ENCODE data around the gene FAM120A. TPM values are rescaled to one million over a fixed set of nuclear protein-coding genes. Genes with fewer than 3 reads are reported as not detected.

Gene FAM120A, protein sequence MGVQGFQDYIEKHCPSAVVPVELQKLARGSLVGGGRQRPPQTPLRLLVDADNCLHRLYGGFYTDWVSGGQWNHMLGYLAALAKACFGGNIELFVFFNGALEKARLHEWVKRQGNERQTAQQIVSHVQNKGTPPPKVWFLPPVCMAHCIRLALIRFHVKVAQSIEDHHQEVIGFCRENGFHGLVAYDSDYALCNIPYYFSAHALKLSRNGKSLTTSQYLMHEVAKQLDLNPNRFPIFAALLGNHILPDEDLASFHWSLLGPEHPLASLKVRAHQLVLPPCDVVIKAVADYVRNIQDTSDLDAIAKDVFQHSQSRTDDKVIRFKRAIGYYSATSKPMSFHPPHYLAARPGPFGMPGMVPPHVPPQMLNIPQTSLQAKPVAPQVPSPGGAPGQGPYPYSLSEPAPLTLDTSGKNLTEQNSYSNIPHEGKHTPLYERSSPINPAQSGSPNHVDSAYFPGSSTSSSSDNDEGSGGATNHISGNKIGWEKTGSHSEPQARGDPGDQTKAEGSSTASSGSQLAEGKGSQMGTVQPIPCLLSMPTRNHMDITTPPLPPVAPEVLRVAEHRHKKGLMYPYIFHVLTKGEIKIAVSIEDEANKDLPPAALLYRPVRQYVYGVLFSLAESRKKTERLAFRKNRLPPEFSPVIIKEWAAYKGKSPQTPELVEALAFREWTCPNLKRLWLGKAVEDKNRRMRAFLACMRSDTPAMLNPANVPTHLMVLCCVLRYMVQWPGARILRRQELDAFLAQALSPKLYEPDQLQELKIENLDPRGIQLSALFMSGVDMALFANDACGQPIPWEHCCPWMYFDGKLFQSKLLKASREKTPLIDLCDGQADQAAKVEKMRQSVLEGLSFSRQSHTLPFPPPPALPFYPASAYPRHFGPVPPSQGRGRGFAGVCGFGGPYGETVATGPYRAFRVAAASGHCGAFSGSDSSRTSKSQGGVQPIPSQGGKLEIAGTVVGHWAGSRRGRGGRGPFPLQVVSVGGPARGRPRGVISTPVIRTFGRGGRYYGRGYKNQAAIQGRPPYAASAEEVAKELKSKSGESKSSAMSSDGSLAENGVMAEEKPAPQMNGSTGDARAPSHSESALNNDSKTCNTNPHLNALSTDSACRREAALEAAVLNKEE
- 42.8 and 43.2 TPM in 2 replicates for total RNA-seq (2022)
- percentile 79 among the genes with signal in this experiment for Bru-seq, nascent RNA
- percentile 73 among the genes with signal in this experiment for BruChase-seq, experiment 1, labeled RNA remaining after a 2-hour chase
- percentile 79 among the genes with signal in this experiment for BruChase-seq, experiment 2, labeled RNA remaining after a 6-hour chase
- long read RNA-seq, full-length matches to known transcripts: 2 of 37 reads
- long read RNA-seq, partial matches to known transcripts: 28 of 37 reads
- long read RNA-seq, other reads (novel, unspliced or antisense): 7 of 37 reads

DNA sequence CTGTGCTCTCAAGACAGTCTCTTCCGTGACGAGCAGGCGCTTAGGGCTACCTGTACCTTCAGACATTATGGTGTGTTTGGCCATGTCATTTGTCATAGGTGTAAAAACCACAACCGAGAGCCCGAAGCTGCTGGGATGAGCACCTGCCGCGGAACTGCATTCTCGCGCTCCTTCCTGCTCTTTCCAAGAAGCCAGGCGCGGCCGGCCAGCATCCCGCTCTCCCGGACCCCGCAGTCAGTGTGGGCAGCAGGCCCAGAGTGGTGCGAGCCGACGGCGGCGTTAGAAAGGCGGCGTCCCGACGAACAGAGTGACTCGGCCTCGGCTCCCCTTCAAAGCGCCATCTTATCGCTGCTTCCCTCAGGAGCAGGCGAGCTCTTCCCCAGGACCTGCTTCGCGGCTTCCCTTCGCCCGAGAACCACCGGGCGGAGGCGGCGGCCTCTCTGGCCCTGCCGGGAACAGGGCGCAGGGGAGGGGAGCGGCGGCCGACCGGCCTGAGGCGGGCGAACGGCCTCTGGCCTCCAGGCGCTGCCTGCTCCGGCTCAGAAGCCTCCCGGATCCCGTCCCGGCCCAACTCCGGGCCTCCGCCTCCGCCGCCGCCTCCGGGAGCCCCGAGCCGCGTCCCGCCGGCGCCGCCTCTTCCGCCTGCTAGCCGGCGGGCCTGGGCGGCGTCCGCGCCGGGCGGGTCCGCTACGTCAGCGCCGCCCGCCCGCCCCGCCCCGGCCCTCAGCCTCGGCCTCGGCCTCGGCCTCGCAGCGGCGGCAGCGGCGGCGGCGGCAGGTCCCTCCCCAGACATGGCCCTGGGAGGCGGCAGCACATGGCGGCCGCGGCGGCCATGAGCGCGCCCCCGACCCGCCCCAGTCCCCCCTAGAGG, at the start of gene FAM120A:
Gene FAM120A, plus strand, starts transcription at position 741 of the 871 bp plus-strand sequence. CDS start 231 bp downstream, outside the sequence.
- no peaks in the 10 kb centered on the region for H3K36me3 ChIP-seq (ENCODE audit: control insufficient read depth, insufficient read depth, low read length)
- CTCF ChIA-PET: no interaction called here
- no peaks in the 10 kb centered on the region for H3K9me3 ChIP-seq
- POLR2A ChIA-PET: interaction anchor here (0.6 kb wide), 1 partner anchor 270 kb away, joined by 3 read pairs; no protein-coding TSS in a partner anchor
- Mint-ChIP-seq H3K27me3 (ENCODE audit: insufficient read depth, unreplicated experiment) (no peaks in the 10 kb centered on the region), H3K27ac (ENCODE audit: unreplicated experiment) (peak within 1 kb of the TSS; percentile 74), H3K36me3 (ENCODE audit: insufficient read depth, unreplicated experiment) (peaks cover 46% of the 10 kb centered on the region), H3K4me3 (ENCODE audit: unreplicated experiment) (peak within 1 kb of the TSS; percentile 93), H3K9me3 (ENCODE audit: unreplicated experiment) (no peaks in the 10 kb centered on the region), H3K4me1 (ENCODE audit: low read depth, unreplicated experiment) (no peaks in the 10 kb centered on the region)
- TF ChIP-seq, protein P1, sequence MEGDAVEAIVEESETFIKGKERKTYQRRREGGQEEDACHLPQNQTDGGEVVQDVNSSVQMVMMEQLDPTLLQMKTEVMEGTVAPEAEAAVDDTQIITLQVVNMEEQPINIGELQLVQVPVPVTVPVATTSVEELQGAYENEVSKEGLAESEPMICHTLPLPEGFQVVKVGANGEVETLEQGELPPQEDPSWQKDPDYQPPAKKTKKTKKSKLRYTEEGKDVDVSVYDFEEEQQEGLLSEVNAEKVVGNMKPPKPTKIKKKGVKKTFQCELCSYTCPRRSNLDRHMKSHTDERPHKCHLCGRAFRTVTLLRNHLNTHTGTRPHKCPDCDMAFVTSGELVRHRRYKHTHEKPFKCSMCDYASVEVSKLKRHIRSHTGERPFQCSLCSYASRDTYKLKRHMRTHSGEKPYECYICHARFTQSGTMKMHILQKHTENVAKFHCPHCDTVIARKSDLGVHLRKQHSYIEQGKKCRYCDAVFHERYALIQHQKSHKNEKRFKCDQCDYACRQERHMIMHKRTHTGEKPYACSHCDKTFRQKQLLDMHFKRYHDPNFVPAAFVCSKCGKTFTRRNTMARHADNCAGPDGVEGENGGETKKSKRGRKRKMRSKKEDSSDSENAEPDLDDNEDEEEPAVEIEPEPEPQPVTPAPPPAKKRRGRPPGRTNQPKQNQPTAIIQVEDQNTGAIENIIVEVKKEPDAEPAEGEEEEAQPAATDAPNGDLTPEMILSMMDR (IDR thresholded peaks at IDR 0.05; ENCODE audit: insufficient read depth in 1 of 2, low read depth in 1 of 2, low read length in 1 of 2, severe bottlenecking in 1 of 2, unreplicated experiment in 1 of 2): no peak
- BruUV-seq (replicated peaks): no TSS peak
- DNase-seq: peak; percentile 72 to 73
- H3K4me3 ChIP-seq (ENCODE audit: low read depth, low read length): peak within 1 kb of the TSS; percentile 86
- H3K4me1 ChIP-seq: 0 out of 2 replicates have a peak, but pooled peaks cover 4% of the 10 kb centered on the region
- no peaks in the 10 kb centered on the region for H3K27me3 ChIP-seq (replicated peaks; ENCODE audit: control insufficient read depth, insufficient read depth, low read length)
- intact Hi-C loops (cut with micrococcal nuclease; ENCODE audit: unreplicated experiment): loop anchor here (5.0 kb wide), 1 partner anchor 139 kb away; no protein-coding TSS in a partner anchor

DNA sequence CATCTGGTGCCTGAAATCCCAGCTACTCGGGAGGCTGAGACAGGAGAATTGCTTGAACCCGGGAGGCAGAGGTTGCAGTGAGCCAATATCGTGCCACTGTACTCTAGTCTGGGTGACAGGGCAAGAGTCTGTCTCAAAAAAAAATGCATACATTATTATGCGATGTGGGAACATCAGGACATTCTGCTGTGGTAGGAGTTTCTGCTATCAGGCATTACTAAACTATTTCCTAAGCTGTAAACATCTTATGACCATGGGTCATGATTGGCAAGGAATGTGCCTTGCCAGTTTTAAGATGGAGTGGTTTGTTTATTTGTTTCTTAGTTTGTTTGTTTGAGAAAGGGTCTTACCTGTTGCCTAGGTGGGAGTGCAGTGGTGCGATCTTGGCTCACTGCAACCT, 45.1 kb upstream of the FAM120A start:
- ChIA-PET CTCF (no interaction called here), POLR2A (no interaction called here)
- Histone ChIP-seq H3K27me3 (replicated peaks; ENCODE audit: control insufficient read depth, insufficient read depth, low read length) (no peaks in the 10 kb centered on the region), H3K4me1 (no peaks in the 10 kb centered on the region), H3K9me3 (no peaks in the 10 kb centered on the region), H3K36me3 (ENCODE audit: control insufficient read depth, insufficient read depth, low read length) (no peaks in the 10 kb centered on the region), H3K4me3 (ENCODE audit: low read depth, low read length) (no peak overlapping the region)
- no peaks in the 10 kb centered on the region for H3K27me3 Mint-ChIP-seq (ENCODE audit: insufficient read depth, unreplicated experiment)
- TF ChIP-seq, protein P1 (IDR thresholded peaks at IDR 0.05; ENCODE audit: insufficient read depth in 1 of 2, low read depth in 1 of 2, low read length in 1 of 2, severe bottlenecking in 1 of 2, unreplicated experiment in 1 of 2): no peak
- intact Hi-C loops (cut with micrococcal nuclease; ENCODE audit: unreplicated experiment): no loop called here
- no TSS peak for BruUV-seq (replicated peaks)
- no peak overlapping the region for H3K4me3 Mint-ChIP-seq (ENCODE audit: unreplicated experiment)
- no peak overlapping the region for H3K27ac Mint-ChIP-seq (ENCODE audit: unreplicated experiment)
- H3K4me1 Mint-ChIP-seq (ENCODE audit: low read depth, unreplicated experiment): no peaks in the 10 kb centered on the region
- DNase-seq: no peak
- H3K9me3 Mint-ChIP-seq (ENCODE audit: unreplicated experiment): no peaks in the 10 kb centered on the region
- no peaks in the 10 kb centered on the region for H3K36me3 Mint-ChIP-seq (ENCODE audit: insufficient read depth, unreplicated experiment)
